HG03175 (cell line): Measurements from ENCODE around the gene DCAF15.
A peak's percentile ranks its signal among the peaks of the same experiment; 100 is the strongest.

Source experiments
- ATAC-seq: cut with Tn5 transposase; IDR thresholded peaks from one replicate; pipeline ENCODE4 v1.9.1; 2021; ENCODE audit warnings: mild to moderate bottlenecking, moderate library complexity; ENCODE audit not compliant: unreplicated experiment

The DCAF15 gene

GRCh38 chr19:13929956-13930355 is 22.4 kb upstream of the DCAF15 start:
- no peak for ATAC-seq

- no peak for ATAC-seq
Measured at GRCh38 chr19:13930402-13930801, 21.9 kb upstream of the DCAF15 start.

- no peak for ATAC-seq
Measured at GRCh38 chr19:13931391-13932148, 20.7 kb upstream of the DCAF15 start.

GRCh38 chr19:13932149-13932637 is 20.1 kb upstream of the DCAF15 start:
- ATAC-seq, result no peak

- no peak for ATAC-seq
Measured at GRCh38 chr19:13932911-13933393, 19.4 kb upstream of the DCAF15 start.

GRCh38 chr19:13934785-13935109 is 17.6 kb upstream of the DCAF15 start:
- ATAC-seq, result no peak

- no peak for ATAC-seq
Measured at GRCh38 chr19:13935765-13936510, 16.4 kb upstream of the DCAF15 start.

GRCh38 chr19:13937479-13938300 is 14.6 kb upstream of the DCAF15 start:
- ATAC-seq, result no peak

- no peak for ATAC-seq
Measured at GRCh38 chr19:13938301-13939064, 13.8 kb upstream of the DCAF15 start, which contains the start of gene PODNL1. Gene PODNL1 (minus strand): TSS chr19:13938417. CDS start chr19:13938181, 236 bp downstream.

- no peak for ATAC-seq
Measured at GRCh38 chr19:13942023-13942684, 10.2 kb upstream of the DCAF15 start.

- ATAC-seq, result no peak
Measured at GRCh38 chr19:13946414-13946813, 5.9 kb upstream of the DCAF15 start.

GRCh38 chr19:13951043-13951442 is 1.3 kb upstream of the DCAF15 start:
- ATAC-seq, result no peak

- peak; percentile 2 for ATAC-seq
Measured at GRCh38 chr19:13951799-13952153, 533 bp upstream of the DCAF15 start.

GRCh38 chr19:13952931-13953531 is 722 bp downstream of the DCAF15 start:
- ATAC-seq, result no peak

- ATAC-seq, result no peak
Measured at GRCh38 chr19:13954185-13954584, 1.9 kb downstream of the DCAF15 start.

- no peak for ATAC-seq
Measured at GRCh38 chr19:13955662-13956364, 3.5 kb downstream of the DCAF15 start.

- ATAC-seq, result no peak
Measured at GRCh38 chr19:13956365-13956744, 4.0 kb downstream of the DCAF15 start.

- no peak for ATAC-seq
Measured at GRCh38 chr19:13957051-13957450, 4.7 kb downstream of the DCAF15 start.

- ATAC-seq, result no peak
Measured at GRCh38 chr19:13958043-13958442, 5.7 kb downstream of the DCAF15 start.
